Measurements from ENCODE around the gene TECPR2.
A peak's percentile ranks its signal among the peaks of the same experiment; 100 is the strongest.

TECPR2 gene

GRCh38 chr14:102511538-102511937 is 148.8 kb downstream of the TECPR2 start:
- DNase-seq (ENCODE audit: insufficient read length, low spot score) (no peak), FAIRE-seq (no peak)
- TF ChIP-seq CTCF (IDR thresholded peaks at IDR 0.05; ENCODE audit: insufficient read depth, missing control alignments): no peak

- no peak for FAIRE-seq
- TF ChIP-seq CTCF (IDR thresholded peaks at IDR 0.05; ENCODE audit: insufficient read depth, missing control alignments): no peak
- DNase-seq (ENCODE audit: insufficient read length, low spot score): no peak
Observed at GRCh38 chr14:102512793-102513300, 150.1 kb downstream of the TECPR2 start.

DNA sequence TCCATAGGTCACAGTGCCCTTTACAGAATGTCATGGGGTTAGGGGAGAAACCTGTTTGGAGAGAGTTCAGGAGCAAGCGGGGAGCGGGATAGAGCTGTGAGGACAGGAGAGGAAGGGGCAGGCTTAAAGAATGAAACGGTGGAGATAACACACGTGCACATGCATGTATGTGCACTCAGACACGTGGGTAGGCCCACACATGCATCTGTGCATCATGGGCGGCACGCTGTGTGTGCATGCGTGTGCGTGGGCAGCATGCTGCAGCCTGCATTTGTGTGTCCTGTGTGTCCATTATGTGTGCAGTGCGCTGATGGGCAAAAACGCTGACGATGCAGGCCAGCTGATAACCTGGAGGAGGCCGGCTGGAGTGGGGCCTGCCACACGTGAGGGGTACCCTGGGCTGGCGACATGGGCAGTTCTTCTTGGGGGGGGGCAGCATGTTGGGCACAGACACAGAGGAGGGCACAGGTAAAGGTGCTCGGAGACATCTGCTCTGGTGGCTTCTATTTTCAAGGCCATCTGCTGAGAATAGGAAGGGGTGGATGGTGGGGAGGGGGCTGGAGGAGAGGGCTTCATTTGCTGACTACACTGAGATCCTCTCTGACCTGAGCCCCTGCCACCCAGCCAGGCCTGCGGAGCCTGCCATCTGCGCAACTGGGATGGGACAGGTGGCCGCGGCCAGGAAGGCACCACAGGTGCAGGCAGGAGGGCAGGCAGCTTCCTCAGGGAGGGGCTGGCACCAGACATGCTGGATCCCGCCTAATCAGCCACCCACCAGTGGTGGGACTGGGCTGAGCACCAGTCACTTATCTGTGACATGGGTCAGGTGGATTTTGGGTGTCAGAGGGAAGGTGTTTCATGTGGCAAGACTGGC is 151.4 kb downstream of the TECPR2 start:
- no peak for TF ChIP-seq CTCF (IDR thresholded peaks at IDR 0.05; ENCODE audit: insufficient read depth, missing control alignments)
- DNase-seq (ENCODE audit: insufficient read length, low spot score): no peak
- FAIRE-seq: no peak

DNA sequence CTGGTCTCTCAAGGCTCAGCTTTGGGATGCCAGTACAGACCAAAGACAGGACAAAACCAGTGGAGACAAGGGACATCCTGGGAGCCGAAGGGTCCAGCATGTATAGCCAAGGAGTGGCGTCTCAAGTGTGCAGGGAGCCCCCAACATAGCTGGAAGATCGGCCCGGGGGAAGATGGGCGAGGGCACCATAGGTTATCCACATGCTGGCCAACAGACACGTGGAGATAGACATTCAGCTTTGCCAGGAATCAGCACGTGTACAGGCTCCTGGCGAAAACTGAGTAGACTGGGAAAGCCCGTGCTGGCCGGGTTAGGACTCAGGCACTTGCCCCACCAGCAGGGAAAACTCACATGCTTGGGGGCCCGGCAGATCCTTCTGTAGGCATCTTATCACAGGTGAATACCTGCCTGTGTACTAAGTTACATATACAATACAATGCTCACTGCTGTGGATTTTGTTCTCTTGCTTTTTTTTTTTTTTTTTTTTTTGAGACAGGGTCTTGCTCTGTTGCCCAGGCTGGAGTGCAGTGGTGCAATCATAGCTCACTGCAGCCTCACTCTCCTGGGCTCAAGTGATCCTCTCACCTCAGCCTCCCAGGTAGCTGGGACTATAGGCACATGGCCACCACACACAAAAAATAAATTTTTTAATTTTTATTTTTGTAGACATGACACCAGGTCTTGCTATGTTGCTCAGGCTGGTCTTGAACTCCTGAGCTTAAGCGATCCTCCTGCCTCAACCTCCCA is 152.4 kb downstream of the TECPR2 start:
- no peak for FAIRE-seq

DNA sequence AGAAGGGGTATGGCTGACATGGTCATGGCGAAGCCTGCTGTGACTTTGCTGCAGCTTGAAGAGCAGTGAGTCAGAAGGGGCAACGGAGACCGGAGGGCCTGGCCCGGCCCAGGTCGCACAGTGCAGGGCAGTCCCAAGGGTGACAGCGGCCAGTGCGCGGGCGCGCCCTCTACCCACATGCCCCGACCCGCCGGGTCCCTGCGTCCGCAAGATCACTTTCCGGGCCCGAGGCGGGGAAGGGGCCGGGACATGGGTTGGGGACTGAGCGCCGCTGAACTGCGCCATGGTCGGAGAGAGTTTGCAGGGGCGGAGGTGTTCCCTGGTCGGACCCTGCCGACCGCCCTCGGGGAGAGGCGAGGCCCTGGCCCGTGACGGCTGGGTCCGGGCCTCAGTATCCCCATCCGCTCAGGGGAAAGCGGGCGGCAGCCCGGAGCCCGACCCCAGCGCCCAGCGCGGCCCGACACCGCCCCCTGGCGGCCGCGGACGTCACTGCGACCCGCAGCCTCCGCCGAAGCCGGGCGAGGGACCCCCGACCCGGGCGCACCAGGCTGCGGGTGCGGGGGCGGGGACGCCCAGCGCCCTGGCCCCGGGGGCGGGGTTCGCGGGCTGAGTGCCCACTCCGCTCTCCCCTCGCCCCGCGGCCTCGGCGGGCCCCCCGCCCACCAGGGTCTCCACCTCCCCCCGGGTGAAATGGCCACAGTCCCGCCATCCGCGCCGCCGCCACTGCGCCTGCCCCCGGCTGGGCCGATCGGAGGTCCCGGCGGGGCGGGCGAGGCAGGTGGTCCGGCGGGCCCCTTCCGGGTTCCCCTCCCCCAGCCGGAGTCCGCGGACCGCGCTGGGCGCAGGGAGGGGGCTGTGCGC is 154.0 kb downstream of the TECPR2 start:
- DNase-seq (ENCODE audit: insufficient read length, low spot score) (peak; percentile 83), FAIRE-seq (no peak)
- peak; percentile 63 for TF ChIP-seq CTCF (IDR thresholded peaks at IDR 0.05; ENCODE audit: insufficient read depth, missing control alignments)

More for the DNA sequence above, 152.4 kb downstream of the TECPR2 start:
- DNase-seq (ENCODE audit: insufficient read length, low spot score): no peak
- no peak for TF ChIP-seq CTCF (IDR thresholded peaks at IDR 0.05; ENCODE audit: insufficient read depth, missing control alignments)

- TF ChIP-seq CTCF (IDR thresholded peaks at IDR 0.05; ENCODE audit: insufficient read depth, missing control alignments): no peak
- FAIRE-seq (no peak), DNase-seq (ENCODE audit: insufficient read length, low spot score) (no peak)
Observed at GRCh38 chr14:102517392-102518062, 154.8 kb downstream of the TECPR2 start.

Data from D721Med (cell line).